RWPE2 (cell line): ENCODE measurements around the gene MYO6.

Experiments
- ATAC-seq: fragments of 200-7000 bp; cut with Tn5 transposase; 3 replicates; pipeline ENCODE4 v1.9.1; 2021; ENCODE audit warnings: low read depth
- DNase-seq: peaks from one replicate; pipeline ENCODE4 v3.0.0-alpha.2; 2020; ENCODE audit warnings: low spot score
- H3K27ac ChIP-seq: fragments of 450-650 bp; 2 replicates; pipeline ENCODE4 v1.5.1; 2017; ENCODE audit warnings: mild to moderate bottlenecking; ENCODE audit not compliant: poor library complexity, severe bottlenecking
- H3K27me3 ChIP-seq: fragments of 250-450 bp; sonication (Bioruptor Pico); 2 replicates; pipeline ENCODE4 v1.5.1; 2021; ENCODE audit warnings: mild to moderate bottlenecking, moderate library complexity; ENCODE audit not compliant: insufficient read depth, poor library complexity, severe bottlenecking
- H3K36me3 ChIP-seq: fragments of 250-450 bp; sonication (Bioruptor Pico); 2 replicates; pipeline ENCODE4 v1.5.1; 2020; ENCODE audit warnings: low read depth, mild to moderate bottlenecking, moderate library complexity
- H3K4me1 ChIP-seq: fragments of 250-450 bp; sonication (Bioruptor Pico); 2 replicates; pipeline ENCODE4 v1.5.1; 2021; ENCODE audit warnings: mild to moderate bottlenecking, moderate library complexity; ENCODE audit not compliant: insufficient read depth, poor library complexity, severe bottlenecking
- H3K4me3 ChIP-seq: fragments of 250-450 bp; sonication (Bioruptor Pico); 2 replicates; pipeline ENCODE4 v1.5.1; 2021; ENCODE audit warnings: mild to moderate bottlenecking, moderate library complexity; ENCODE audit not compliant: severe bottlenecking
- H3K9me3 ChIP-seq: fragments of 250-450 bp; sonication (Bioruptor Pico); 2 replicates; pipeline ENCODE4 v1.5.1; 2021; ENCODE audit warnings: mild to moderate bottlenecking, moderate library complexity; ENCODE audit not compliant: severe bottlenecking
- TF ChIP-seq, protein P1 (sequence below): fragments of 450-650 bp; IDR thresholded peaks from one replicate; pipeline ENCODE4 v1.5.1; 2017; ENCODE audit warnings: mild to moderate bottlenecking, moderate library complexity; ENCODE audit not compliant: poor library complexity, severe bottlenecking

The MYO6 gene

DNA sequence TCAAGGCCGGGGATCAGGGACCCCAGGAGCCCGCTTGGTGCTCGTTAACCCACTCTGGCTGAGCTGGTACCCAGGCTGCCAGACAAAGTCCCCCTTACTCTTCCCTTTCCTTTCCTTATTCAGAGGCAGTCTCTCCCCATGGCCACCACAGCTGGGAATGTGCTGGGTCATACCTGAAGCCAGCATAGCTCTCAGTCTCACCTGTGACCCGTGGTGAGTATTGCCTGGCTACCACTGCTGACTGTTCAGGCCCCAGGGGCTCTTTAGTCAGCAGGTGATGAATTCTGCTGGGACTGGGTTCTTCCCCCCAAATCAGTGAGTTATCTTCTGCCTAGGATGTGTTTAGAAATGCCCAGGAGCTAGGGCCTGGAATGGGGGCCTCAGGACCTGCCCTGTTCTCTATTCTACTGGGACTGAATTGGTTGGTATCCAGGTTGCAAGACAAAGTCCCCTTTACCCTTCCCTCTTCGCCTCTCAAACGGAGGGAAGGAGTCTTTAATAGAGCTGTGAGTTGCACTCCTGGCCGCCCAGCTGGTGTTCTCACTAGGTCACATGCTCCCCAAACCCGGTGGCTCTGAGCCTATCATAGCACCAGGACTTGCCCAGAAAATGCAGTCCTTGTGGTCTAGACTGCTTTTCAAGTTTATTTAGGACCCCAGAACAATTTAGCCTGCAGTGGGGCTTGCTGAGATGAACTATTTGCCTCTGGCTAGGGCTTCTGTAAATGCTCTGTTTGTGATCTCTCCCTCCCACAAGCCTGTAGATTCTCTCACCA, 64.6 kb downstream of the MYO6 start:
- TF ChIP-seq, protein P1, sequence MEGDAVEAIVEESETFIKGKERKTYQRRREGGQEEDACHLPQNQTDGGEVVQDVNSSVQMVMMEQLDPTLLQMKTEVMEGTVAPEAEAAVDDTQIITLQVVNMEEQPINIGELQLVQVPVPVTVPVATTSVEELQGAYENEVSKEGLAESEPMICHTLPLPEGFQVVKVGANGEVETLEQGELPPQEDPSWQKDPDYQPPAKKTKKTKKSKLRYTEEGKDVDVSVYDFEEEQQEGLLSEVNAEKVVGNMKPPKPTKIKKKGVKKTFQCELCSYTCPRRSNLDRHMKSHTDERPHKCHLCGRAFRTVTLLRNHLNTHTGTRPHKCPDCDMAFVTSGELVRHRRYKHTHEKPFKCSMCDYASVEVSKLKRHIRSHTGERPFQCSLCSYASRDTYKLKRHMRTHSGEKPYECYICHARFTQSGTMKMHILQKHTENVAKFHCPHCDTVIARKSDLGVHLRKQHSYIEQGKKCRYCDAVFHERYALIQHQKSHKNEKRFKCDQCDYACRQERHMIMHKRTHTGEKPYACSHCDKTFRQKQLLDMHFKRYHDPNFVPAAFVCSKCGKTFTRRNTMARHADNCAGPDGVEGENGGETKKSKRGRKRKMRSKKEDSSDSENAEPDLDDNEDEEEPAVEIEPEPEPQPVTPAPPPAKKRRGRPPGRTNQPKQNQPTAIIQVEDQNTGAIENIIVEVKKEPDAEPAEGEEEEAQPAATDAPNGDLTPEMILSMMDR: no peak
- no peak overlapping the region for H3K27ac ChIP-seq
- H3K4me3 ChIP-seq: no peak overlapping the region
- ATAC-seq (no peak), DNase-seq (no peak)
- no peaks in the 10 kb centered on the region for H3K9me3 ChIP-seq
- no peaks in the 10 kb centered on the region for H3K4me1 ChIP-seq
- H3K27me3 ChIP-seq: no peaks in the 10 kb centered on the region
- peaks cover 6% of the 10 kb centered on the region; the same call in 1 of the 2 replicates for H3K36me3 ChIP-seq

DNA sequence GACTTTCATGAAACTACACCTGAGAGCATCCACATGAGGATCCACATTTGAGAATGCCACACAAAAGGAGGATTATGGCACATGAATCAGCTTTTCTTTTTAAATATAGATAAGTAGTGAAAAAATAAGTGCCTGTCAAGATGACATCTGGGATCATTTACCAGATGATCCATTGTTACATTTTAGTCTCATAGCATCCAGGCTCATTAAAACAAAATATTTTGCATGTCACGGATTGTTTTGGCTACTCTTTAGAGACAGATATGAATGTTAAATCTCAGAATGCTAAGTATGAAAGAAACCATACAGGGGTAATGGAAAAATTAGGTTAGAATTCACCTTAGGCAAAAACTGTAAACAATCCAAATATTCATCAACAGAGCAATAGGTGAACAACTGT, 66.7 kb downstream of the MYO6 start:
- Histone ChIP-seq H3K9me3 (no peaks in the 10 kb centered on the region), H3K4me3 (no peak overlapping the region), H3K4me1 (no peaks in the 10 kb centered on the region), H3K36me3 (peaks cover 14% of the 10 kb centered on the region; the same call in 1 of the 2 replicates), H3K27me3 (no peaks in the 10 kb centered on the region), H3K27ac (no peak overlapping the region)
- TF ChIP-seq, protein P1: no peak
- no peak for DNase-seq
- no peak for ATAC-seq

DNA sequence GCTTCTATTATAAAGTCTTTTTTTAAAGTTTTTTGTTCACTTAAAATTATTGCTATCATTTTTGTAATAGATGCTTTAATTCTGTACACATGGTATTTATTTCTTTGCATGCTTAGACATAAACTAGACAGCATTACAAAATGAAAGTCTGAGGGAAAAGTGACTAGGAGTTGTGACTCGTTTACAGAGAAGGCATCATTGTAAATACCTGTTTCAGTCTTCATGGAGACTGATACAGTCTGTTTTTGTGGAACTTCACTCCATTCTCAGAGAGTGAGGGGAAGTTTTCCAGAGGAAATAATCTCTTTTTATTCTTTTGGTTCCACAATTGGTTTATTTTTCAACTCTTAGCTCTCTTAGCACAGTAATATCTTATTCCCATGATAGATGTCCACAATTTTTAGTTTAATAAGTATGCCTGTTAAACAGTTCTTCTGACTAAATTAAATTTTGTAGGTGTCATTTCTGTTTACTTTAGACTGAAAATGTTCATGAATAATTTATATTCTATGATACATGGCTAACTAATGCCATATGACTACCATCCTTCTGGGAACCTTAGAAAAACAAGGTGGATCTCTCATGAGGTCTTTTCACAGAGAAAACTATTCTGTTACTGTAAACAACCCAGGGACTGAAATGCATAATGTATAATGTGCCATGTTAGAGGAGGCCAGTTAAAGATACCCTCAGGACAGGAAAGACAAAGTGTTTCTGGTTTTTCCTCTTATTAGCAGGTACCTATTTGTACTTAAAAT, 69.2 kb downstream of the MYO6 start:
- ATAC-seq (no peak), DNase-seq (no peak)
- Histone ChIP-seq H3K9me3 (no peaks in the 10 kb centered on the region), H3K4me3 (no peak overlapping the region), H3K4me1 (no peaks in the 10 kb centered on the region), H3K27ac (no peak overlapping the region), H3K36me3 (peaks cover 14% of the 10 kb centered on the region; the same call in 1 of the 2 replicates), H3K27me3 (no peaks in the 10 kb centered on the region)
- TF ChIP-seq, protein P1: no peak

DNA sequence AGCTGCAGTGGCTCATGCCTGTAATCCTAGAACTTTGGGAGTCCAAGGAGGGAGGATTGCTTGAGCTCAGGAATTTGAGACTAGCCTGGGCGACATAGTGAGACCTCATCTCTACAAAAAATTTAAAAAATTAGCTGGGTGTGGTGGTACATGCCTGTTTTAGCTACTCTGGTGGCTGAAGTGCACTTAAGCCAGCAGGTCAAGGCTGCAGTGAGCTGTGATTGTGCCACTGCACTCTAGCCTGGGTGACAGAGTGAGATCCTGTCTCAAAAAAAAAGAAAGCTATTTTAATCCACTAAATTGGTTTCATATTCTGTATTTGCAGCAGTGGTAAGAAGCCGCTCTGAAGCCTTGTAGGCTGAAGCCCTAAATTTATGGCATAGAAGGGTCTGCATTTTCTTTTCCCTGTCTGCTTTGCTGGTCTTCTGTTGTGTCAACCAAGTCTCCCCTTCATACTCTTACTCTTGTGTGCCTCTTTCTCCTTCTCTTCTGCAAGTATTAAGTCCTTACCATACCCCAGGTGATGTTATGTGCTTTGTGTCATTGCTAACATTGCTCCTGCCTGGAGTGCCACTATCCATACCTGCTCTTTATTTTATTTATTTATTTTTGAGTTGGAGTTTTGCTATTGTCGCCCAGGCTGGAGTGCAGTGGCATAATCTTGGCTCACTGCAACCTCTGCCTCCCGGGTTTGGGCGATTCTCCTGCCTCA, 70.9 kb downstream of the MYO6 start:
- DNase-seq: no peak
- Histone ChIP-seq H3K4me3 (no peak overlapping the region), H3K27ac (no peak overlapping the region), H3K4me1 (no peaks in the 10 kb centered on the region), H3K27me3 (no peaks in the 10 kb centered on the region), H3K36me3 (peaks cover 14% of the 10 kb centered on the region; the same call in 1 of the 2 replicates), H3K9me3 (no peaks in the 10 kb centered on the region)
- TF ChIP-seq, protein P1: no peak
- ATAC-seq: no peak
